GM12878 (cell line): ENCODE measurements around the gene PKNOX1. TPM values are rescaled to one million over a fixed set of nuclear protein-coding genes. Genes with fewer than 3 reads are reported as not detected.

ENCODE experiments used
- ATAC-seq: fragments of 200-7000 bp; cut with Tn5 transposase; 3 replicates; pipeline ENCODE4 v1.9.1; 2020; ENCODE audit warnings: mild to moderate bottlenecking, moderate library complexity
- BruUV-seq: library from RNA; stranded (reverse); fragments of 400-500 nt; replicated peaks from 2 replicates; lab custom pipeline; 2021; lab: Mats Ljungman, UMichigan
- CTCF ChIA-PET: fragments of 300-600 bp; sonication (Branson Sonifier 250); formaldehyde crosslinking; extraction: SDS; loops from one replicate; lab custom pipeline; 2021; ENCODE audit warnings: inconsistent platforms; lab: Yijun Ruan, JAX
- POLR2A ChIA-PET: fragments of 350-600 bp; formaldehyde crosslinking; extraction: SDS; loops from one replicate; lab custom pipeline; 2021; ENCODE audit warnings: inconsistent platforms; lab: Charles Lee
- RAD21 ChIA-PET: fragments of 300-600 bp; sonication (Branson Sonifier 250); formaldehyde crosslinking; loops from one replicate; lab custom pipeline; 2023; ENCODE audit warnings: antibody characterized with exemption; ENCODE audit not compliant: unreplicated experiment; lab: Charles Lee
- SMC1A ChIA-PET: fragments of 300-600 bp; sonication (Branson Sonifier 250); formaldehyde crosslinking; loops from one replicate; lab custom pipeline; 2023; ENCODE audit not compliant: unreplicated experiment, uncharacterized antibody; lab: Charles Lee
- DNase-seq: peaks from one replicate; pipeline ENCODE4 v3.0.0-alpha.2; 2011; ENCODE audit warnings: low read depth, low spot score
- FAIRE-seq: peaks from 3 replicates; lab custom pipeline; 2011; peaks lifted over from hg19 to GRCh38; lab: Jason Lieb, UNC
- H2AFZ ChIP-seq: 2 replicates; pipeline ENCODE4 v1.6.0; 2011; ENCODE audit warnings: low read depth, low read length, control low read depth; ENCODE audit not compliant: control insufficient read depth
- H3K27ac ChIP-seq: 2 replicates; pipeline ENCODE4 v1.5.1; 2011; ENCODE audit warnings: control low read depth; ENCODE audit not compliant: control insufficient read depth, insufficient read depth
- H3K27me3 ChIP-seq, 2 experiments: replicated peaks in 1 of 2; 2 replicates each; pipeline versions ENCODE4 v1.6.0 to v1.6.1; 2011; ENCODE audit warnings: low read length in 1 of 2; ENCODE audit not compliant: control insufficient read depth in 2 of 2, insufficient read depth in 2 of 2
- H3K36me3 ChIP-seq, 2 experiments: 2 replicates each; pipeline ENCODE4 v1.5.1; 2011; ENCODE audit warnings: low read length in 1 of 2; ENCODE audit not compliant: control insufficient read depth in 2 of 2, insufficient read depth in 2 of 2
- H3K4me1 ChIP-seq: 2 replicates; pipeline ENCODE4 v1.6.1; 2011; ENCODE audit warnings: mild to moderate bottlenecking, low read length, moderate library complexity, mixed read lengths; ENCODE audit not compliant: control insufficient read depth, insufficient read depth
- H3K4me2 ChIP-seq: 2 replicates; pipeline ENCODE4 v1.6.0; 2011; ENCODE audit warnings: control low read depth; ENCODE audit not compliant: control insufficient read depth, insufficient read depth
- H3K4me3 ChIP-seq: fragments of 200-600 bp; sonication (generic); 2 replicates; pipeline ENCODE4 v1.5.1; 2016
- H3K79me2 ChIP-seq: 2 replicates; pipeline ENCODE4 v1.6.0; 2011; ENCODE audit warnings: low read length; ENCODE audit not compliant: control insufficient read depth, insufficient read depth
- H3K9ac ChIP-seq: 2 replicates; pipeline ENCODE4 v1.8.0; 2011; ENCODE audit warnings: low read length, control low read depth, mixed read lengths; ENCODE audit not compliant: control insufficient read depth, insufficient read depth
- H3K9me3 ChIP-seq: replicated peaks from 3 replicates; pipeline ENCODE4 v1.5.1; 2011; ENCODE audit warnings: mild to moderate bottlenecking, low read length; ENCODE audit not compliant: control insufficient read depth, insufficient read depth
- H4K20me1 ChIP-seq: 2 replicates; pipeline ENCODE4 v1.6.0; 2011; ENCODE audit not compliant: control insufficient read depth, insufficient read depth
- BHLHE40 ChIP-seq, 2 experiments: fragments of 450-650 bp in 1 of 2; IDR thresholded peaks; 2 replicates each; pipeline ENCODE4 v1.6.1; 2011 to 2017; ENCODE audit warnings: low read depth in 2 of 2, borderline replicate concordance in 1 of 2, improper control_type of control experiment in 1 of 2, low read length in 1 of 2, mild to moderate bottlenecking in 1 of 2
- CBX5 ChIP-seq: sonication (generic); IDR thresholded peaks from 2 replicates; pipeline ENCODE4 v1.6.1; 2016; ENCODE audit warnings: low read depth, moderate library complexity, mild to moderate bottlenecking, inconsistent platforms
- CHD1 ChIP-seq: IDR thresholded peaks from 2 replicates; pipeline ENCODE4 v1.6.1; 2012; ENCODE audit warnings: low read depth, low read length, improper control_type of control experiment
- HCFC1 ChIP-seq: fragments of 150-350 bp; IDR thresholded peaks from 2 replicates; pipeline ENCODE4 v1.6.1; 2014; ENCODE audit warnings: low read length
- RCOR1 ChIP-seq: conservative IDR thresholded peaks from 2 replicates; pipeline ENCODE4 v1.6.1; 2012; ENCODE audit warnings: low read depth, low read length, improper control_type of control experiment
- WGBS: methylation state at CpG from one replicate; pipeline ENCODE4 v1.1.6; 2016; ENCODE audit warnings: low lambda C conversion rate; ENCODE audit not compliant: insufficient replicate concordance, insufficient coverage; ENCODE audit errors: missing lambda C conversion rate; 5-methylcytosine and 5-hydroxymethylcytosine counted together
- in situ Hi-C: fragments of 300-500 bp; cut with MboI; formaldehyde crosslinking; loops from 9 replicates; pipeline ENCODE4 v1.14.3; 2018; ENCODE audit warnings: mixed read lengths
- intact Hi-C: fragments of 100-400 bp; cut with micrococcal nuclease; formaldehyde crosslinking; loops from one replicate; pipeline ENCODE4 v1.14.2; 2022; ENCODE audit not compliant: unreplicated experiment
- polyA plus RNA-seq, 11 experiments: library from polyadenylated mRNA; depleted of rRNA in 4 of 11; unstranded in 6 of 11; stranded (reverse) in 5 of 11; fragments of >200 nt; fragmentation: Nextera tagmentation in 4 of 11; fragmentation: Illumina TruSeq in 1 of 11; extraction: Ambion mirVana in 4 of 11; extraction: Trizol in 1 of 11; gene quantifications; 1 replicate in 1 of 11; 2 replicates in 10 of 11; pipeline versions ENCODE4 v1.2.1 to v1.2.3, GENCODE V29; 2011 to 2016; ENCODE audit warnings: inconsistent platforms in 2 of 11, missing spikeins in 2 of 11, low read depth in 1 of 11
- total RNA-seq, 4 experiments: library from RNA; depleted of rRNA in 3 of 4; stranded (reverse); fragments of >200 nt in 3 of 4; fragmentation: Illumina TruSeq in 1 of 4; extraction: Trizol in 1 of 4; gene quantifications; 2 replicates each; pipeline versions ENCODE4 v1.2.1 to v1.2.3, GENCODE V29; 2013 to 2021
- TF ChIP-seq, protein P1 (sequence below): fragments of 450-650 bp; conservative IDR thresholded peaks from 2 replicates; pipeline ENCODE4 v1.6.1; 2017; ENCODE audit warnings: mild to moderate bottlenecking, moderate library complexity

Gene PKNOX1
- total and polyA plus RNA-seq, 10 of the 15 experiments (the other 5 are each of a cell fraction or from before 2014, with no cell fraction given) = 6.9 to 23.7 (median 13.2) TPM

DNA sequence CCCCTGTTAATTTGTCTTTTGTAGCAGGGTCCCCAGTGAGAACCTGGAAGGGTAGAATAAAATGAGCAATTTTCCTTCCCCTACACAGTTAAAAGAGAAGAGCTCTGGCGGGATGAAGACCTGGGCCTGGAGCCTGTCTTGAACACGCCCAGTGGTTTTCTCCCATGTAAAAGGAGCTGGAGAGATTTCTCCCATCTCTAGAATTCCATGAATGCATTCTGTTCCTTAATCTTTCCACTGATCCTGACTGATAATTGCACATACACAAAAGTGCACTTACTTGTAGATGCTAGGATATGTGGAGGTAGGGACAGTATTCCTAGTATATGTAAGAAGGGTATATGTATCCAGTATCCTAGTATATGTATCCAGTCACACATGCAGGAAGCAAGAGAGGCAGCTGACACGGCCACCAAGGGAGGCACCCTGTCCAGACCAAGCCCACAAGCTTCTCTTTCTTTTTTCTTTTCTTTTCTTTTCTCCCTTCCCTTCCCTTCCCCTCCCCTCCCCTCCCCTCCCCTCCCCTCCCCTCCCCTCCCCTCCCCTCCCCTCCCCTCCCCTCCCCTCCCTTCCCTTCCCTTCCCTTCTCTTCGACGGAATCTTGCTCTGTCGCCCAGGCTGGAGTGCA, 11.9 kb upstream of the PKNOX1 start (continued):
- no peak for TF ChIP-seq BHLHE40 (IDR thresholded peaks at IDR 0.05; ENCODE audit: borderline replicate concordance in 1 of 2, low read depth in 2 of 2, low read length in 1 of 2)

DNA sequence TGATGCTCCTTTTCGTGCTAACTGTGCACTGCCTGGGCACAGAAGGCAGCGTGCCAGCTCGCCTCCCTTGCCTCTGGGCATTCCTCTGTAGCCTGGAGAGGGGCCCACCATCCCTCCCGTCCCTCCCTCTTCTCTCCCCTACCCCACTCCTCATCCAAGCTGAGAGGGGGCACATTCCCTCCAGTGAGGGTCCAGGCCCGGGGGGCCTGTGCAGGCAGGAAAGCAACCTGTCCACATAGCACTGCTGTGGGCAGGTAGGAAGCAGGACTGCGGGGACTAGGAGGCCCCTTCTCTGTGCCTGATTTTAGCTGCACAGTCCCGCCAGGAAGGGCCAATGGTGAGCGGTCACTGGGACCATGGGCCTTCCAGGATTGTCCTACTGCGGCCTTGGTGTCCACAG, 10.3 kb upstream of the PKNOX1 start:
- in situ Hi-C loops (no loop called here), intact Hi-C loops (no loop called here)
- no peak for DNase-seq
- no peak for FAIRE-seq
- H4K20me1 ChIP-seq = no peaks in the 10 kb centered on the region
- H3K4me3 ChIP-seq = no peak overlapping the region
- BruUV-seq = no TSS peak
- RAD21 ChIA-PET = no interaction called here
- POLR2A ChIA-PET = no interaction called here
- no peak overlapping the region for H3K9ac ChIP-seq
- ATAC-seq = no peak
- H2AFZ ChIP-seq = no peak overlapping the region
- 48% methylated on average over 9 of the region's 9 CpGs for WGBS
- H3K4me1 ChIP-seq = no peaks in the 10 kb centered on the region
- no peaks in the 10 kb centered on the region for H3K36me3 ChIP-seq
- CTCF ChIA-PET = no interaction called here
- SMC1A ChIA-PET = no interaction called here
- H3K27ac ChIP-seq = no peak overlapping the region
- no peak overlapping the region for H3K4me2 ChIP-seq
- no peaks in the 10 kb centered on the region for H3K9me3 ChIP-seq
- TF ChIP-seq, protein P1, sequence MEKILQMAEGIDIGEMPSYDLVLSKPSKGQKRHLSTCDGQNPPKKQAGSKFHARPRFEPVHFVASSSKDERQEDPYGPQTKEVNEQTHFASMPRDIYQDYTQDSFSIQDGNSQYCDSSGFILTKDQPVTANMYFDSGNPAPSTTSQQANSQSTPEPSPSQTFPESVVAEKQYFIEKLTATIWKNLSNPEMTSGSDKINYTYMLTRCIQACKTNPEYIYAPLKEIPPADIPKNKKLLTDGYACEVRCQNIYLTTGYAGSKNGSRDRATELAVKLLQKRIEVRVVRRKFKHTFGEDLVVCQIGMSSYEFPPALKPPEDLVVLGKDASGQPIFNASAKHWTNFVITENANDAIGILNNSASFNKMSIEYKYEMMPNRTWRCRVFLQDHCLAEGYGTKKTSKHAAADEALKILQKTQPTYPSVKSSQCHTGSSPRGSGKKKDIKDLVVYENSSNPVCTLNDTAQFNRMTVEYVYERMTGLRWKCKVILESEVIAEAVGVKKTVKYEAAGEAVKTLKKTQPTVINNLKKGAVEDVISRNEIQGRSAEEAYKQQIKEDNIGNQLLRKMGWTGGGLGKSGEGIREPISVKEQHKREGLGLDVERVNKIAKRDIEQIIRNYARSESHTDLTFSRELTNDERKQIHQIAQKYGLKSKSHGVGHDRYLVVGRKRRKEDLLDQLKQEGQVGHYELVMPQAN = no peak
- TF ChIP-seq CBX5 (no peak), CHD1 (no peak), HCFC1 (no peak), RCOR1 (no peak)
- no peaks in the 10 kb centered on the region for H3K27me3 ChIP-seq
- H3K79me2 ChIP-seq = no peaks in the 10 kb centered on the region
